Upper lobe of right lung (tissue), 1 donor: ENCODE data around the gene ANAPC16. TPM values are rescaled to one million over a fixed set of nuclear protein-coding genes. Genes with fewer than 3 reads are reported as not detected.
"Not testable (repeated sequence)": the region's sequence is repeated elsewhere in the genome, so short reads cannot be mapped to it uniquely, and the experiment has no call there.

Source experiments
- ATAC-seq: fragments of 200-7000 bp; cut with Tn5 transposase; one replicate; pipeline ENCODE4 v1.9.1; 2020; ENCODE audit warnings: mild to moderate bottlenecking, moderate library complexity
- DNase-seq: peaks from one replicate; pipeline ENCODE4 v3.0.0-alpha.2; 2020
- H3K27ac ChIP-seq: fragments of 200-600 bp; one replicate; pipeline ENCODE4 v1.8.0; 2022
- H3K27me3 ChIP-seq: fragments of 200-600 bp; one replicate; pipeline ENCODE4 v1.8.0; 2022; ENCODE audit warnings: mild to moderate bottlenecking
- H3K36me3 ChIP-seq: fragments of 200-600 bp; one replicate; pipeline ENCODE4 v1.8.0; 2022
- H3K4me1 ChIP-seq: fragments of 200-600 bp; one replicate; pipeline ENCODE4 v1.8.0; 2022
- H3K4me3 ChIP-seq: fragments of 200-600 bp; one replicate; pipeline ENCODE4 v1.8.0; 2022; ENCODE audit warnings: mild to moderate bottlenecking
- H3K9me3 ChIP-seq: fragments of 200-600 bp; one replicate; pipeline ENCODE4 v1.8.0; 2022
- intact Hi-C: fragments of 100-400 bp; cut with DNase I; formaldehyde crosslinking; loops from one replicate; pipeline ENCODE4 v1.11.0; 2022
- total RNA-seq: library from RNA; stranded (reverse); fragmentation: NEBNext Ultra II Directional; extraction: Animal tissue kit (Norgen Biotek cat#: 25700); gene quantifications from one replicate; pipeline ENCODE4 v1.2.1, GENCODE V29; 2021
- TF ChIP-seq, protein P1 (sequence below): fragments of 200-600 bp; IDR thresholded peaks from one replicate; pipeline ENCODE4 v1.8.0; 2022; ENCODE audit warnings: antibody characterized with exemption
- donor health status: DM: no; HTN: yes; CAD: no; lungs with severe emphysema.

Gene ANAPC16
- total RNA-seq, 1 donor from 2014 or later, result 118 TPM

DNA sequence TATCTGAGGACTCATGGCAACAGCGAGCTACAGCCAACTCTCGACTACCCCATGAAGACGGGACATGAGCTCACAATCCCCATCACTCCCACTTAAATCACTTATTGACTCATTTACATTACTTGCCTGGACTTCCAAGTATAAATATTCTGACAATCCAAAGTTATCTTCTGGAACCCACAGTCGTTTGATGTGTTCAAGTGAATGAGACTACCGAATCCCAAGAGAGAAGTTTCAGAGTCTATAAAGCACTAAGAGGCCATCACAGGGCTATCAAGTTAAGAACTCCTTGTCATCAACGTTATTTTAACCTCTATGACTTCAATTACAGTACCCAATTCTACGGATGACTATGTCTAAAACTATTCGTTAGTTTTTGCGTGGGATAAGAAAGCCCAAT, 11.5 kb upstream of the ANAPC16 start:
- no peak for ATAC-seq
- H3K4me1 ChIP-seq, result no peaks in the 10 kb centered on the region
- H3K9me3 ChIP-seq, result no peaks in the 10 kb centered on the region
- intact Hi-C loops, result no loop called here
- H3K27me3 ChIP-seq, result no peaks in the 10 kb centered on the region
- H3K4me3 ChIP-seq, result no peak overlapping the region
- TF ChIP-seq, protein P1, sequence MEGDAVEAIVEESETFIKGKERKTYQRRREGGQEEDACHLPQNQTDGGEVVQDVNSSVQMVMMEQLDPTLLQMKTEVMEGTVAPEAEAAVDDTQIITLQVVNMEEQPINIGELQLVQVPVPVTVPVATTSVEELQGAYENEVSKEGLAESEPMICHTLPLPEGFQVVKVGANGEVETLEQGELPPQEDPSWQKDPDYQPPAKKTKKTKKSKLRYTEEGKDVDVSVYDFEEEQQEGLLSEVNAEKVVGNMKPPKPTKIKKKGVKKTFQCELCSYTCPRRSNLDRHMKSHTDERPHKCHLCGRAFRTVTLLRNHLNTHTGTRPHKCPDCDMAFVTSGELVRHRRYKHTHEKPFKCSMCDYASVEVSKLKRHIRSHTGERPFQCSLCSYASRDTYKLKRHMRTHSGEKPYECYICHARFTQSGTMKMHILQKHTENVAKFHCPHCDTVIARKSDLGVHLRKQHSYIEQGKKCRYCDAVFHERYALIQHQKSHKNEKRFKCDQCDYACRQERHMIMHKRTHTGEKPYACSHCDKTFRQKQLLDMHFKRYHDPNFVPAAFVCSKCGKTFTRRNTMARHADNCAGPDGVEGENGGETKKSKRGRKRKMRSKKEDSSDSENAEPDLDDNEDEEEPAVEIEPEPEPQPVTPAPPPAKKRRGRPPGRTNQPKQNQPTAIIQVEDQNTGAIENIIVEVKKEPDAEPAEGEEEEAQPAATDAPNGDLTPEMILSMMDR, result no peak
- H3K36me3 ChIP-seq, result peaks cover 68% of the 10 kb centered on the region
- no peak overlapping the region for H3K27ac ChIP-seq
- no peak for DNase-seq

- Histone ChIP-seq H3K27ac (no peak overlapping the region), H3K9me3 (no peaks in the 10 kb centered on the region), H3K27me3 (no peaks in the 10 kb centered on the region), H3K4me1 (no peaks in the 10 kb centered on the region), H3K4me3 (no peak overlapping the region), H3K36me3 (peaks cover 70% of the 10 kb centered on the region)
- ATAC-seq, result no peak
- intact Hi-C loops, result no loop called here
- no peak for DNase-seq
- TF ChIP-seq, protein P1, result no peak
These were observed 11.1 kb upstream of the ANAPC16 start for GRCh38 chr10:72204724-72205123.

DNA sequence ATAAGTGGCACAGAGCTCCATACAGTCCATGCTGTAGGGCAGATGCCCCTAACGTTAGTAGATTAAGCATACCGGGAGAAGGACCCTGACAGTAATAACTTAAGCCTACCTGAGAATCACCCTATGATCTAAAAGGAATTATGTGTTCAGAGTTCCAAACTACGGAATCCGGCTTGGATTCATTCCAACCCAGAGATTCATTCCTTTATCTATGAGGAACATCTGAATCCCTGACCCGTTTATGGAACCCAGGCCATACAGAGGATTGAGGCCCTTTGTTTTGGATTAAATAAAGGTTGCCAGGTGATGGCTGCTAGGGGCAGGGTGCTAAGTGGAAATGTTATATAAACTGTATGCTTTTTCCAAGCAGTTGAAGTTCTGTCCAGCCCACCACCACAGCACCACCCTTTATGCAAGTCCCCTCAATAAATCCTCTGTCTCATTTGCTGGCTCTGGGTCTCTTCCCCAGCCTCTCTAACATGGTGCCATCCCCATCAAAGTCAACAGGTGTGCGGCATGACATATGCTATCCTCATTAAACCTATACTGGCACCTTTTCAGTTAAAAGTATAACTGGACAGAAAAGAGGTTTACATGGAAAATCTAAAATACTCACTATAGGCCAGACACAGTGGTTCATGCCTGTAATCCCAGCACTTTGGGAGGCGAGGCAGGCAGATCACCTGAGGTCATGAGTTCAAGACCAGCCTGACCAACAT, 9.1 kb upstream of the ANAPC16 start:
- Histone ChIP-seq H3K4me1 (no peaks in the 10 kb centered on the region), H3K4me3 (no peak overlapping the region), H3K9me3 (no peaks in the 10 kb centered on the region), H3K36me3 (peaks cover 76% of the 10 kb centered on the region), H3K27me3 (no peaks in the 10 kb centered on the region), H3K27ac (no peak overlapping the region)
- ATAC-seq (no peak), DNase-seq (no peak)
- TF ChIP-seq, protein P1, result no peak
- intact Hi-C loops, result no loop called here

DNA sequence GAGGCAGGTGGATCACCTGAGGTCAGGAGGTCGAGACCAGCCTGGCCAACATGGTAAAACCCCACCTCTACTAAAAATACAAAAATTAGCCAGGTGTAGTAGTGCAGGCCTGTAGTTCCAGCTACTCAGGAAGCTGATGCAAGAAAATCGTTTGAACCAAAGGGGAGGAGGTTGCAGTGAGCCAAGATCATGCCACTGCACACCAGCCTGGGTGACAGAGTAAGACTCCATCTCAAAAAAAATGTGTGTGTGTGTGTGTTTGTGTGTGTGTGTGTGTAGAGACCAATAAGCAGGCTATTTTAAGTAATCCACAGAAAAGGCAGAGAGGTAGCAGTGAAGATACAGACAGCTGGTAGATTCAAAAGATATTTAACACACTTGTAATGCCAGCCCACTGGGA, 7.3 kb upstream of the ANAPC16 start:
- ATAC-seq, DNase-seq, H3K4me3 ChIP-seq, H3K4me1 ChIP-seq, H3K27ac ChIP-seq, H3K27me3 ChIP-seq, intact Hi-C loops, H3K9me3 ChIP-seq: not testable (repeated sequence)
- peaks cover 64% of the 10 kb centered on the region for H3K36me3 ChIP-seq

DNA sequence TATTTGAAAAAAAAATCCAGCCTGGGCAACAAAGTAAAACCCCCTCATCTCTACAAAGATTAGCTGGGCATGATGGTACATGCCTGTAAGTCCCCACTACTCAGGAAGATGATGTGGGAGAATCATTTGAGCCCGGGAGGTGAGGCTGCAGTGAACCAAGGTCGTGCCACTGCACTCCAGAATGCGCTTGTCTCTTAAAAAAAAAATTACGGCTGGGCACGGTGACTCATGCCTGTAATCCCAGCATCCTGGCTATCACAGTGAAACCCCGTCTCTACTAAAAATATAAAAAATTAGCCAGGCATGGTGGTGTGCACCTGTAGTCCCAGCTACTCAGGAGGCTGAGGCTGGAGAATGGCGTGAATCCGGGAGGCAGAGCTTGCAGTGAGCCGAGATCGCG, 4.4 kb upstream of the ANAPC16 start:
- intact Hi-C loops, DNase-seq, H3K4me3 ChIP-seq, ATAC-seq, H3K9me3 ChIP-seq, H3K27me3 ChIP-seq, H3K27ac ChIP-seq: not testable (repeated sequence)
- Histone ChIP-seq H3K36me3 (peaks cover 49% of the 10 kb centered on the region), H3K4me1 (peaks cover 11% of the 10 kb centered on the region)

- intact Hi-C loops, H3K9me3 ChIP-seq, DNase-seq, ATAC-seq, H3K4me3 ChIP-seq, H3K27ac ChIP-seq, H3K27me3 ChIP-seq: not testable (repeated sequence)
- H3K36me3 ChIP-seq, result peaks cover 45% of the 10 kb centered on the region
- H3K4me1 ChIP-seq, result peaks cover 13% of the 10 kb centered on the region
These were observed 4.0 kb upstream of the ANAPC16 start for GRCh38 chr10:72211832-72212231.

DNA sequence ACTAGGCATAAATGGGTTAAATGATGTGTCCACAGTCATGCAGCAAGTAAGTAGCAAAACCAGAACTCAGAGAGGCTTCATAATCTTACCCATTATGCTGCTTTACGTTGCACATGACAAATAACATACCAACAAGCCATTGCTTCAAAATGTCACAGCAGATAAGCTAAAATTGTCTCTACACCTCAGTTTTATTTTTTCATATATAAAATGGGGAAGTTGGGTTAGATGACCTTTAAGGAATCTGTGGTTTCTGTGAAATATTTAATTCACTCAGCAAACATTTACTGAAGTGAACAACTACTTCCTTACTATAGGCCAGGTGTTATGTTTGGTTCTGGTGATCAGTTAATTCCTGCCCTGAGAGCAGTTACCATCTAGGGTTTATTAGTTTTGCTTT, 2.5 kb downstream of the ANAPC16 start:
- Histone ChIP-seq H3K4me1 (peaks cover 44% of the 10 kb centered on the region), H3K36me3 (peaks cover 18% of the 10 kb centered on the region), H3K27ac (peak overlapping the region; percentile 63), H3K4me3 (peak overlapping the region; percentile 12), H3K27me3 (no peaks in the 10 kb centered on the region), H3K9me3 (no peaks in the 10 kb centered on the region)
- intact Hi-C loops, result no loop called here
- ATAC-seq (no peak), DNase-seq (no peak)
- TF ChIP-seq, protein P1, result no peak
